ENCODE data around the gene VIL1. TPM values are rescaled to one million over a fixed set of nuclear protein-coding genes. Genes with fewer than 3 reads are reported as not detected.

VIL1 gene
- total RNA-seq, 4 donors from 2014 or later = 0.21 to 3.3 (median 1.1) TPM

DNA sequence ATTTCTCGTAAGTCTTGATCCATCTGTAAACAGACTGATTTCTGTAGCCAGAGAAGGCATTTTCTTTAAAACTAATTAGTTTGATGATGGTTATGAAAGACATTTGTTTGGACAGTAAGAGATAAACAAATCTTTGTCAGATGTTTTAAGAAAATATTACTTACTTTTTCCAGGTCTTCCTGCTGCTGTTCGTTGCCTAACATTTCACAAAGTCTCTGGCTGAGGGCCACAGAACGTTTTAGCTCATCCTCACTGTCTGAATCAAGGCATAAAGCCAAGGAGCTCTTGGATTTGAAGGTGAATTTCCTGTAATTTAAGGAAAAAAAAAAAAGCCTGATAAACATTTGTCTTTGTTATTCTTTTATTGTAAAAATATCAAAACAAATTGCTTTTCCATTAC is 57.8 kb downstream of the VIL1 start:
- Histone ChIP-seq H3K27me3 (no peaks in the 10 kb centered on the region), H3K4me3 (no peak overlapping the region), H3K9me3 (no peaks in the 10 kb centered on the region), H3K4me1 (no peaks in the 10 kb centered on the region), H3K36me3 (peaks cover 55% of the 10 kb centered on the region), H3K27ac (no peak overlapping the region)
- 45% methylated on average over 3 of the region's 3 CpGs for WGBS
- no peak for DNase-seq (ENCODE audit: low spot score in 2 of 2)
- no peak for TF ChIP-seq POLR2A (IDR thresholded peaks at IDR 0.05)
- no peak for TF ChIP-seq POLR2AphosphoS5 (IDR thresholded peaks at IDR 0.05)

DNA sequence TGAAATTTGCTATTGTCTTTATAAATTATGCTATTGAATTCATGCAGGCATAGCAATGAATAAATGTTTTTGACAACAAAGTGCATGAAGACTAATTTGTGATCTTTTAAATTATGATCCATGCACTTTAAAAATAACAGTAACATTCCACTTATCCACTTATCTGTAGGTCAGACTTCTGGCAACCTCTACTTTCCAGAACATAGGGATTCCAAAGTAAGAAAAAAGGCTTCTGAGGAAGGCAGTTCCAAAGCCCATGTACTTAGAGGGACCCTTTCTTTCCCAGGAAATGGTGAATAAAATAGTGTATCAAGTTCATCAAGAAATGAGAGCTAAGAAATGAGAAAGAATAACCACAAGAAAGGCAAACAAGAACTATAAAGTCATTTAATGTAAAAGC is 58.3 kb downstream of the VIL1 start:
- no peaks in the 10 kb centered on the region for H3K27me3 ChIP-seq
- no peak overlapping the region for H3K4me3 ChIP-seq
- H3K36me3 ChIP-seq = peaks cover 59% of the 10 kb centered on the region
- H3K9me3 ChIP-seq = no peaks in the 10 kb centered on the region
- H3K4me1 ChIP-seq = no peaks in the 10 kb centered on the region
- H3K27ac ChIP-seq = no peak overlapping the region
- DNase-seq (ENCODE audit: low spot score in 2 of 2) = no peak
- TF ChIP-seq, protein P1, sequence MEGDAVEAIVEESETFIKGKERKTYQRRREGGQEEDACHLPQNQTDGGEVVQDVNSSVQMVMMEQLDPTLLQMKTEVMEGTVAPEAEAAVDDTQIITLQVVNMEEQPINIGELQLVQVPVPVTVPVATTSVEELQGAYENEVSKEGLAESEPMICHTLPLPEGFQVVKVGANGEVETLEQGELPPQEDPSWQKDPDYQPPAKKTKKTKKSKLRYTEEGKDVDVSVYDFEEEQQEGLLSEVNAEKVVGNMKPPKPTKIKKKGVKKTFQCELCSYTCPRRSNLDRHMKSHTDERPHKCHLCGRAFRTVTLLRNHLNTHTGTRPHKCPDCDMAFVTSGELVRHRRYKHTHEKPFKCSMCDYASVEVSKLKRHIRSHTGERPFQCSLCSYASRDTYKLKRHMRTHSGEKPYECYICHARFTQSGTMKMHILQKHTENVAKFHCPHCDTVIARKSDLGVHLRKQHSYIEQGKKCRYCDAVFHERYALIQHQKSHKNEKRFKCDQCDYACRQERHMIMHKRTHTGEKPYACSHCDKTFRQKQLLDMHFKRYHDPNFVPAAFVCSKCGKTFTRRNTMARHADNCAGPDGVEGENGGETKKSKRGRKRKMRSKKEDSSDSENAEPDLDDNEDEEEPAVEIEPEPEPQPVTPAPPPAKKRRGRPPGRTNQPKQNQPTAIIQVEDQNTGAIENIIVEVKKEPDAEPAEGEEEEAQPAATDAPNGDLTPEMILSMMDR (IDR thresholded peaks at IDR 0.05) = no peak
- TF ChIP-seq EP300 (IDR thresholded peaks at IDR 0.05) (no peak), POLR2AphosphoS5 (IDR thresholded peaks at IDR 0.05) (no peak), POLR2A (IDR thresholded peaks at IDR 0.05) (no peak)

GRCh38 chr2:218478544-218478943 is 59.6 kb downstream of the VIL1 start:
- H3K4me3 ChIP-seq = no peak overlapping the region
- DNase-seq (ENCODE audit: low spot score in 2 of 2) = no peak
- no peaks in the 10 kb centered on the region for H3K9me3 ChIP-seq
- H3K27ac ChIP-seq = no peak overlapping the region
- peaks cover 58% of the 10 kb centered on the region for H3K36me3 ChIP-seq
- H3K27me3 ChIP-seq = no peaks in the 10 kb centered on the region
- WGBS = 60% methylated on average over 2 of the region's 2 CpGs
- TF ChIP-seq, protein P1 (IDR thresholded peaks at IDR 0.05) = no peak
- no peaks in the 10 kb centered on the region for H3K4me1 ChIP-seq

DNA sequence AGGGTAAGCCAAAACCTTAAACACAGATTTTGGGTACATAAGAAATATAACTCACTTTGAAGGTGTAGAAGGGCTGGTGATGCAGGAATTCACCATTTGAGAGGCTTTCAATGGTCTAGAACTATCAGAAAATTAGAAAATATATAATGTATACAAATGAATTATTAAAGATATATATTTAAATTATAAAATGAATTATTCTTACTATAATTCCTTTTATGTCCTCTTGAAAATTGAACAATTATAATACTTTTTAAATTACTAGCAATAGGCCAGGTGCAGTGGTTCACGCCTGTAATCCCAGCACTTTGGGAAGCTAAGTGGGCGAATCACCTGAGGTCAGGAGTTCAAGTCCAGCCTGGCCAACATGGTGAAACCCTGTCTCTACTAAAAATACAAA is 60.7 kb downstream of the VIL1 start:
- no peak for DNase-seq (ENCODE audit: low spot score in 2 of 2)
- TF ChIP-seq EP300 (IDR thresholded peaks at IDR 0.05) (no peak), POLR2A (IDR thresholded peaks at IDR 0.05) (no peak), POLR2AphosphoS5 (IDR thresholded peaks at IDR 0.05) (no peak)
- TF ChIP-seq, protein P1 (IDR thresholded peaks at IDR 0.05) = no peak
- Histone ChIP-seq H3K27ac (no peak overlapping the region), H3K36me3 (peaks cover 58% of the 10 kb centered on the region), H3K27me3 (no peaks in the 10 kb centered on the region), H3K4me3 (no peak overlapping the region), H3K4me1 (no peaks in the 10 kb centered on the region), H3K9me3 (no peaks in the 10 kb centered on the region)
- 98% methylated on average over 2 of the region's 2 CpGs for whole genome bisulfite sequencing

GRCh38 chr2:218482651-218483050 is 63.7 kb downstream of the VIL1 start:
- no peak for TF ChIP-seq EP300 (IDR thresholded peaks at IDR 0.05)
- TF ChIP-seq POLR2AphosphoS5 (IDR thresholded peaks at IDR 0.05) = no peak
- TF ChIP-seq POLR2A (IDR thresholded peaks at IDR 0.05) = no peak
- TF ChIP-seq, protein P1 (IDR thresholded peaks at IDR 0.05) = no peak
- Histone ChIP-seq H3K27me3 (no peaks in the 10 kb centered on the region), H3K4me1 (no peaks in the 10 kb centered on the region), H3K4me3 (no peak overlapping the region), H3K36me3 (peaks cover 64% of the 10 kb centered on the region), H3K9me3 (no peaks in the 10 kb centered on the region), H3K27ac (no peak overlapping the region)
- no peak for DNase-seq (ENCODE audit: low spot score in 2 of 2)
- WGBS = 71% methylated on average over 1 of the region's 1 CpG

- no peaks in the 10 kb centered on the region for H3K4me1 ChIP-seq
- H3K9me3 ChIP-seq = no peaks in the 10 kb centered on the region
- DNase-seq (ENCODE audit: low spot score in 2 of 2) = no peak
- WGBS = 65% methylated on average over 7 of the region's 7 CpGs
- no peak overlapping the region for H3K4me3 ChIP-seq
- no peak overlapping the region for H3K27ac ChIP-seq
- no peak for TF ChIP-seq POLR2A (IDR thresholded peaks at IDR 0.05)
- no peak for TF ChIP-seq POLR2AphosphoS5 (IDR thresholded peaks at IDR 0.05)
- no peak for TF ChIP-seq EP300 (IDR thresholded peaks at IDR 0.05)
- TF ChIP-seq, protein P1 (IDR thresholded peaks at IDR 0.05) = no peak
- H3K36me3 ChIP-seq = peaks cover 74% of the 10 kb centered on the region
- no peaks in the 10 kb centered on the region for H3K27me3 ChIP-seq
These were observed 67.2 kb downstream of the VIL1 start for GRCh38 chr2:218485986-218486667.
